HG03521 (cell line): ENCODE results near the gene RCN1.

Experiments used
- ATAC-seq: cut with Tn5 transposase; IDR thresholded peaks from one replicate; pipeline ENCODE4 v1.9.1; 2021; ENCODE audit warnings: mild to moderate bottlenecking, moderate library complexity; ENCODE audit not compliant: unreplicated experiment

Gene RCN1

GRCh38 chr11:32151027-32151426 lies 60.2 kb downstream of the RCN1 start:
- ATAC-seq, result no peak

GRCh38 chr11:32152216-32152615 lies 61.3 kb downstream of the RCN1 start:
- no peak for ATAC-seq

DNA sequence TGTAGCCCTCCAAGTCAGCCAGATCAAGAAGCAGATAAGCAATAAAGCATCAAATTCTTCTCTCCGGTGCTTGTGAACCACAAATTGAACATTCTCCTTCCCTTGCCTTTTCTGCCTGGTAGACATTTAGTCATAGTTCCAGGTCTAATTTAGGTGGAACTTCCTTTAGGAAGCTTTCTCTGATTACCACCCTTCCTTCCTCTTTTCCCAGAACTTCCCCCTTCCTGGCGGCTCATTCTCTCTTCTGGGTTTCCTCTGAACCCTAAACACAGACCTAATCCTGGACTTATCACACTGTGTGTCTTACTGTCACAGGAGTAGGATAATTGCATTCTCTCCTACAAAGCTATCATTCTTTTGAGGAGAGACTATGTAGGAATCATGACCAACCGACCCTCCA lies 61.9 kb downstream of the RCN1 start:
- no peak for ATAC-seq

GRCh38 chr11:32153747-32154146 lies 62.9 kb downstream of the RCN1 start:
- ATAC-seq, result no peak

GRCh38 chr11:32154275-32154674 lies 63.4 kb downstream of the RCN1 start:
- ATAC-seq, result no peak
